Hepatocyte (in vitro differentiated cells): ENCODE measurements around the gene FDXR. TPM values are rescaled to one million over a fixed set of nuclear protein-coding genes. Genes with fewer than 3 reads are reported as not detected.

Source experiments
- DNase-seq: peaks from one replicate; pipeline ENCODE4 v3.0.0-alpha.2; 2016; ENCODE audit warnings: low spot score
- H2AFZ ChIP-seq: fragments of 200-600 bp; sonication (generic); 2 replicates; pipeline ENCODE4 v1.6.0; 2016; ENCODE audit warnings: antibody characterized with exemption, mild to moderate bottlenecking
- H3K27ac ChIP-seq: fragments of 200-600 bp; sonication (generic); 2 replicates; pipeline ENCODE4 v1.5.1; 2016; ENCODE audit warnings: mild to moderate bottlenecking
- H3K27me3 ChIP-seq: fragments of 200-600 bp; sonication (generic); 2 replicates; pipeline ENCODE4 v1.6.1; 2016
- H3K36me3 ChIP-seq: fragments of 200-600 bp; sonication (generic); replicated peaks from 2 replicates; pipeline ENCODE4 v1.5.1; 2016; ENCODE audit warnings: low read depth; ENCODE audit not compliant: insufficient read depth
- H3K4me1 ChIP-seq: fragments of 200-600 bp; sonication (generic); 2 replicates; pipeline ENCODE4 v1.5.1; 2016; ENCODE audit warnings: mild to moderate bottlenecking, moderate library complexity; ENCODE audit not compliant: insufficient read depth
- H3K4me2 ChIP-seq: fragments of 200-600 bp; sonication (generic); 2 replicates; pipeline ENCODE4 v1.6.0; 2016
- H3K4me3 ChIP-seq: fragments of 200-600 bp; sonication (generic); 2 replicates; pipeline ENCODE4 v1.5.1; 2016; ENCODE audit warnings: mild to moderate bottlenecking
- H3K79me2 ChIP-seq: fragments of 200-600 bp; sonication (generic); 2 replicates; pipeline ENCODE4 v1.6.0; 2017; ENCODE audit warnings: mild to moderate bottlenecking
- H3K9me2 ChIP-seq: fragments of 200-600 bp; sonication (generic); replicated peaks from 2 replicates; pipeline ENCODE4 v1.6.0; 2017; ENCODE audit warnings: mild to moderate bottlenecking; ENCODE audit not compliant: insufficient read depth
- H3K9me3 ChIP-seq: fragments of 200-600 bp; sonication (generic); 2 replicates; pipeline ENCODE4 v1.5.1; 2016; ENCODE audit warnings: low read depth, mild to moderate bottlenecking
- H4K20me1 ChIP-seq: fragments of 200-600 bp; sonication (generic); 2 replicates; pipeline ENCODE4 v1.6.0; 2016; ENCODE audit warnings: mild to moderate bottlenecking; ENCODE audit not compliant: insufficient read depth, poor library complexity, severe bottlenecking
- CTCF ChIP-seq: fragments of 200-600 bp; sonication (generic); IDR thresholded peaks from 2 replicates; pipeline ENCODE4 v1.5.1; 2016; ENCODE audit warnings: antibody characterized with exemption, mild to moderate bottlenecking; ENCODE audit not compliant: poor library complexity
- EZH2 ChIP-seq: fragments of 200-600 bp; sonication (generic); IDR thresholded peaks from 2 replicates; pipeline ENCODE4 v1.6.1; 2016; ENCODE audit warnings: antibody characterized with exemption, mild to moderate bottlenecking, borderline replicate concordance
- EZH2phosphoT487 ChIP-seq: fragments of 200-600 bp; sonication (generic); IDR thresholded peaks from one replicate; pipeline ENCODE4 v1.6.1; 2018; ENCODE audit warnings: antibody characterized with exemption, mild to moderate bottlenecking, low read depth, moderate library complexity; ENCODE audit not compliant: unreplicated experiment, severe bottlenecking
- WGBS: methylation state at CpG from one replicate; pipeline ENCODE4 v1.1.6; 2016; ENCODE audit warnings: low lambda C conversion rate; ENCODE audit errors: missing lambda C conversion rate; 5-methylcytosine and 5-hydroxymethylcytosine counted together
- polyA plus RNA-seq: library from polyadenylated mRNA; unstranded; fragments of >200 nt; fragmentation: Nextera tagmentation; extraction: Ambion mirVana; gene quantifications from 2 replicates; pipeline ENCODE4 v1.2.1, GENCODE V29; 2016
- total RNA-seq: library from RNA; depleted of rRNA; stranded (reverse); fragments of >200 nt; gene quantifications from 2 replicates; pipeline ENCODE4 v1.2.3, GENCODE V29; 2014

Gene FDXR
- total and polyA plus RNA-seq, 2 experiments from 2014 or later: 12.2 to 14.2 TPM

- Histone ChIP-seq H4K20me1 (no peaks in the 10 kb centered on the region), H3K9me2 (no peaks in the 10 kb centered on the region), H3K79me2 (no peaks in the 10 kb centered on the region), H2AFZ (no peak overlapping the region), H3K36me3 (no peaks in the 10 kb centered on the region), H3K4me2 (no peak overlapping the region), H3K27ac (no peak overlapping the region), H3K9me3 (no peaks in the 10 kb centered on the region), H3K27me3 (no peaks in the 10 kb centered on the region), H3K4me1 (no peaks in the 10 kb centered on the region), H3K4me3 (no peak overlapping the region)
- TF ChIP-seq EZH2phosphoT487 (no peak), CTCF (no peak), EZH2 (no peak)
- WGBS: 91% methylated on average over 15 of the region's 15 CpGs
- DNase-seq: no peak
Measured at GRCh38 chr17:74815550-74816370, 57.0 kb downstream of the FDXR start.

GRCh38 chr17:74815067-74815466, 57.7 kb downstream of the FDXR start:
- no peaks in the 10 kb centered on the region for H3K9me3 ChIP-seq
- no peaks in the 10 kb centered on the region for H4K20me1 ChIP-seq
- no peak overlapping the region for H3K4me3 ChIP-seq
- H3K27me3 ChIP-seq: no peaks in the 10 kb centered on the region
- no peak overlapping the region for H3K27ac ChIP-seq
- H3K36me3 ChIP-seq: no peaks in the 10 kb centered on the region
- H2AFZ ChIP-seq: no peak overlapping the region
- no peak for TF ChIP-seq EZH2
- no peak for TF ChIP-seq EZH2phosphoT487
- no peak for TF ChIP-seq CTCF
- no peak for DNase-seq
- no peaks in the 10 kb centered on the region for H3K4me1 ChIP-seq
- H3K79me2 ChIP-seq: no peaks in the 10 kb centered on the region
- 95% methylated on average over 7 of the region's 7 CpGs for WGBS
- no peaks in the 10 kb centered on the region for H3K9me2 ChIP-seq
- H3K4me2 ChIP-seq: no peak overlapping the region

- Histone ChIP-seq H3K4me1 (no peaks in the 10 kb centered on the region), H3K9me2 (no peaks in the 10 kb centered on the region), H3K79me2 (no peaks in the 10 kb centered on the region), H3K9me3 (no peaks in the 10 kb centered on the region), H2AFZ (no peak overlapping the region), H3K27ac (no peak overlapping the region), H3K4me2 (no peak overlapping the region), H3K36me3 (no peaks in the 10 kb centered on the region), H3K4me3 (no peak overlapping the region), H3K27me3 (no peaks in the 10 kb centered on the region), H4K20me1 (no peaks in the 10 kb centered on the region)
- WGBS: 93% methylated on average over 5 of the region's 5 CpGs
- no peak for DNase-seq
- no peak for TF ChIP-seq CTCF
- TF ChIP-seq EZH2: no peak
- TF ChIP-seq EZH2phosphoT487: no peak
Measured at GRCh38 chr17:74814453-74814852, 58.3 kb downstream of the FDXR start.

Other genes starting within 250 kb of the FDXR start
- gene CD300E, start 249.3 kb downstream of the FDXR start, total RNA-seq: 0.03 TPM in 1 of 2 replicates, not detected in the other
- gene CD300E, start 249.3 kb downstream of the FDXR start, polyA plus RNA-seq: 0.37 TPM in 1 of 2 replicates, not detected in the other
- 0.32 TPM in 1 of 2 replicates, not detected in the other for gene CD300LF, start 160.1 kb downstream of the FDXR start, total RNA-seq
- gene CD300LF, start 160.1 kb downstream of the FDXR start, polyA plus RNA-seq: 0.44 and 0.85 TPM in 2 replicates
- 5.9 and 6.1 TPM in 2 replicates for gene RAB37, start 135.7 kb downstream of the FDXR start, total RNA-seq
- 7.0 and 11.8 TPM in 2 replicates for gene RAB37, start 135.7 kb downstream of the FDXR start, polyA plus RNA-seq
- 263 and 269 TPM in 2 replicates for gene NHERF1, start 124.4 kb downstream of the FDXR start, total RNA-seq
- gene NHERF1, start 124.4 kb downstream of the FDXR start, polyA plus RNA-seq: 712 and 763 TPM in 2 replicates
- gene NAT9, start 96.6 kb downstream of the FDXR start, total RNA-seq: 28.6 and 29.2 TPM in 2 replicates
- 34.8 and 62.9 TPM in 2 replicates for gene NAT9, start 96.6 kb downstream of the FDXR start, polyA plus RNA-seq
- not detected in 2 replicates for gene GRIN2C, start 13.1 kb downstream of the FDXR start, total RNA-seq
- 0.13 and 0.27 TPM in 2 replicates for gene GRIN2C, start 13.1 kb downstream of the FDXR start, polyA plus RNA-seq
- gene FADS6, start 20.6 kb upstream of the FDXR start, total RNA-seq: 4.0 and 4.2 TPM in 2 replicates
- 1.4 and 4.3 TPM in 2 replicates for gene FADS6, start 20.6 kb upstream of the FDXR start, polyA plus RNA-seq
- gene USH1G, start 50.3 kb upstream of the FDXR start, total RNA-seq: 0.48 and 1.6 TPM in 2 replicates
- gene USH1G, start 50.3 kb upstream of the FDXR start, polyA plus RNA-seq: 0.46 and 0.65 TPM in 2 replicates
- 0.16 and 1.1 TPM in 2 replicates for gene OTOP2, start 51.3 kb upstream of the FDXR start, total RNA-seq
- gene OTOP2, start 51.3 kb upstream of the FDXR start, polyA plus RNA-seq: 0.19 TPM in 1 of 2 replicates, not detected in the other
- 0.43 and 0.60 TPM in 2 replicates for gene OTOP3, start 62.9 kb upstream of the FDXR start, total RNA-seq
- not detected in 2 replicates for gene OTOP3, start 62.9 kb upstream of the FDXR start, polyA plus RNA-seq
- gene HID1, start 99.8 kb upstream of the FDXR start, total RNA-seq: 13.2 and 15.3 TPM in 2 replicates
- gene HID1, start 99.8 kb upstream of the FDXR start, polyA plus RNA-seq: 43.4 and 55.5 TPM in 2 replicates
- gene CDR2L, start 114.6 kb upstream of the FDXR start, total RNA-seq: 12.8 and 16.4 TPM in 2 replicates
- 14.6 and 17.0 TPM in 2 replicates for gene CDR2L, start 114.6 kb upstream of the FDXR start, polyA plus RNA-seq
- gene MRPL58, start 139.7 kb upstream of the FDXR start, total RNA-seq: 39.3 and 49.5 TPM in 2 replicates
- gene MRPL58, start 139.7 kb upstream of the FDXR start, polyA plus RNA-seq: 29.8 and 39.3 TPM in 2 replicates
- 246 and 296 TPM in 2 replicates for gene ATP5PD, start 174.0 kb upstream of the FDXR start, total RNA-seq
- gene ATP5PD, start 174.0 kb upstream of the FDXR start, polyA plus RNA-seq: 307 and 332 TPM in 2 replicates
- gene KCTD2, start 174.2 kb upstream of the FDXR start, total RNA-seq: 17.5 and 19.1 TPM in 2 replicates
- gene KCTD2, start 174.2 kb upstream of the FDXR start, polyA plus RNA-seq: 10.1 and 12.7 TPM in 2 replicates
- 11.9 and 12.7 TPM in 2 replicates for gene SLC16A5, start 215.0 kb upstream of the FDXR start, total RNA-seq
- 12.8 and 15.8 TPM in 2 replicates for gene SLC16A5, start 215.0 kb upstream of the FDXR start, polyA plus RNA-seq
- 2.6 and 3.5 TPM in 2 replicates for gene ARMC7, start 237.0 kb upstream of the FDXR start, total RNA-seq
- 4.0 and 4.5 TPM in 2 replicates for gene ARMC7, start 237.0 kb upstream of the FDXR start, polyA plus RNA-seq